Epithelial cell of proximal tubule (primary cell): Measurements from ENCODE around the gene GBE1. TPM values are rescaled to one million over a fixed set of nuclear protein-coding genes. Genes with fewer than 3 reads are reported as not detected.
"Not testable (repeated sequence)": the region's sequence is repeated elsewhere in the genome, so short reads cannot be mapped to it uniquely, and the experiment has no call there.

Source experiments
- DNase-seq: peaks from one replicate; pipeline ENCODE4 v3.0.0-alpha.2; 2011; ENCODE audit warnings: low read depth
- H3K4me3 ChIP-seq: 2 replicates; pipeline ENCODE4 v1.5.1; 2011; ENCODE audit warnings: low read depth, mild to moderate bottlenecking, low read length
- total RNA-seq: library from RNA; depleted of rRNA; stranded (reverse); fragments of >200 nt; gene quantifications from 2 replicates; pipeline ENCODE4 v1.2.3, GENCODE V29; 2015
- TF ChIP-seq, protein P1 (sequence below): conservative IDR thresholded peaks from 2 replicates; pipeline ENCODE4 v1.5.1; 2012; ENCODE audit warnings: low read depth, mild to moderate bottlenecking, low read length

The GBE1 gene
- total RNA-seq, 1 donor from 2014 or later: 41.9 TPM

GRCh38 chr3:81788610-81789009, 27.2 kb upstream of the GBE1 start:
- DNase-seq: no peak
- TF ChIP-seq, protein P1, sequence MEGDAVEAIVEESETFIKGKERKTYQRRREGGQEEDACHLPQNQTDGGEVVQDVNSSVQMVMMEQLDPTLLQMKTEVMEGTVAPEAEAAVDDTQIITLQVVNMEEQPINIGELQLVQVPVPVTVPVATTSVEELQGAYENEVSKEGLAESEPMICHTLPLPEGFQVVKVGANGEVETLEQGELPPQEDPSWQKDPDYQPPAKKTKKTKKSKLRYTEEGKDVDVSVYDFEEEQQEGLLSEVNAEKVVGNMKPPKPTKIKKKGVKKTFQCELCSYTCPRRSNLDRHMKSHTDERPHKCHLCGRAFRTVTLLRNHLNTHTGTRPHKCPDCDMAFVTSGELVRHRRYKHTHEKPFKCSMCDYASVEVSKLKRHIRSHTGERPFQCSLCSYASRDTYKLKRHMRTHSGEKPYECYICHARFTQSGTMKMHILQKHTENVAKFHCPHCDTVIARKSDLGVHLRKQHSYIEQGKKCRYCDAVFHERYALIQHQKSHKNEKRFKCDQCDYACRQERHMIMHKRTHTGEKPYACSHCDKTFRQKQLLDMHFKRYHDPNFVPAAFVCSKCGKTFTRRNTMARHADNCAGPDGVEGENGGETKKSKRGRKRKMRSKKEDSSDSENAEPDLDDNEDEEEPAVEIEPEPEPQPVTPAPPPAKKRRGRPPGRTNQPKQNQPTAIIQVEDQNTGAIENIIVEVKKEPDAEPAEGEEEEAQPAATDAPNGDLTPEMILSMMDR: no peak
- no peak overlapping the region for H3K4me3 ChIP-seq

GRCh38 chr3:81788044-81788443, 26.6 kb upstream of the GBE1 start:
- no peak for DNase-seq
- TF ChIP-seq, protein P1: no peak
- H3K4me3 ChIP-seq: no peak overlapping the region

DNA sequence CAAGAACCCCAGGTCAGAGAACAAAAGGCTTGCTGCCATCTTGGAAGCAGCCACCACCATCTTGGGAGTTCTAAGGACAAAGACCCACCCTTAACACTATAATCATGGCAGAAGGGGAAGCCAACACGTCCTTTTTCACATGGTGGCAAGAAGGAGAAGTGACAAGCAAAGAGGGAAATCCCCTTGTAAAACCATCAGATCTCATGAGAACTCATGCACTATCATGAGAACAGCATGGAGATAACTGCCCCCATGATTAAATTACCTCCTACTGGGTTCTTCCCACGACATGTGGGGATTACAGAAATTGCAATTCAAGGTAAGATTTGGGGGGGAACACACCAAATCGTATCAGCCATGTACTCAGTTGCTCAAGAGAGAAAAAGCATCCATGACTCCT, 21.1 kb upstream of the GBE1 start:
- H3K4me3 ChIP-seq: no peak overlapping the region
- TF ChIP-seq, protein P1: no peak
- DNase-seq: no peak

DNA sequence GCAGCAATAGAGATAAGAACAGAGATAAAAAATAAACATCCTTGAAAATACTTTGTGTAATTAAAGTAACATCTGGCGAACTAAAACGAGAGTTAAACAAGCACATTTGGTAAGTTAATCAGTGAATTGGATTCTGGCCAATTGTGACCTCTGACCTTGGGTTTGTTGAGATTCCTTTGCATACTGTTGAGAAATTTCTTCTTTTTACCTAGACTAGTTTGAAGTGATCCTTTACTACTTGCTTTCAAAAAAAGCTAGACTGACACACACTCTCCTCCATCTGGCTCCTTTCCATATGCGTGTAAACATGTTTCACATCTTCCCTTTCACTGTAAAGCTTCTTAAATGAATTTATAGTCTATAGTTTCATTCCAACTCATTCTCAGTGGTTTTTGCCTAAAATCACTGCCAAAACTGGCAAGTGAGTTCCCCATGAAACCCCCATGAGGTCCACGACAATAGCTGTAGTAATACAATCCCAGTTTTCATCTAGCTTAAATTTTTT, 17.3 kb upstream of the GBE1 start:
- DNase-seq: no peak
- H3K4me3 ChIP-seq: no peak overlapping the region
- TF ChIP-seq, protein P1: no peak

DNA sequence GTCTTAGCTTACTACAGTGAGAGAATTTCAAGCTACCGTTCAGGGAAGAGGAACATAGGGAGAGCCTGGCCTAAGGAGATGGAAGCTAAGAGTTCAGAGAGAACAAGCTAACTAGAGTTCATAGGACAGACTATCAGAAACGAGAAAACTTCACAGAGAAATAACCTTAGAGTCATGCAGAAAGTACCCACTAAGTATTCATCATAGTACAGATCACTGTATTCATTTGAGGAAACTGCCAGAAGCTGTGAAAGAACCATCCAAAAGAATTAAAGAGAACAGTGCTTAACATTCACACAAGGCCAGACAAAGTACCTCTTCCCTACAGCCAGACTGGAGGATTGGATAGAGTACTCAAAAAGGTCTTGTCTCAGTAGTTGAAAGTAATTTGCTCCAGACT, 15.2 kb upstream of the GBE1 start:
- TF ChIP-seq, protein P1: no peak
- no peak for DNase-seq

DNA sequence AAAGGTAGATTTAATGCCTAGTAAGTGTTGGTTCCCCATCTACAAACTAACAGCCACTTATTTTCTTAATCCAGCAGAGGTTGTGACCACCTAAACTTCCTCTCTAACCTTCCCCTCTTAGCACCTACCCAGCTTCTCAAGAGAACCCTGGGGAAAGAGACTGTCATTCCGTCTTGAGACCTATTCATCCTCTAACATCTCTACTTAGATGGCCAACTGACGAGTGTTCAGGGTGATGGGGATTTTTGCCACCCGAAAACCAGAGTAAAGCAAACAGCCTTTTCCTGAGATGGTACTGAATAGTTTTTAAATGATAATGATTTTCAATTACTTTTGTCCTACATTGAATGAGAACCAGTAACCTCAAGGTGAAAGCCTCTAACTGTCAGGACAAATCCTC, 9.3 kb upstream of the GBE1 start:
- TF ChIP-seq, protein P1: no peak
- no peak for DNase-seq
- H3K4me3 ChIP-seq: no peak overlapping the region

More for the DNA sequence above, 15.2 kb upstream of the GBE1 start:
- H3K4me3 ChIP-seq: no peak overlapping the region

GRCh38 chr3:81769299-81769698, 7.9 kb upstream of the GBE1 start:
- H3K4me3 ChIP-seq: no peak overlapping the region
- no peak for DNase-seq
- TF ChIP-seq, protein P1: no peak

DNA sequence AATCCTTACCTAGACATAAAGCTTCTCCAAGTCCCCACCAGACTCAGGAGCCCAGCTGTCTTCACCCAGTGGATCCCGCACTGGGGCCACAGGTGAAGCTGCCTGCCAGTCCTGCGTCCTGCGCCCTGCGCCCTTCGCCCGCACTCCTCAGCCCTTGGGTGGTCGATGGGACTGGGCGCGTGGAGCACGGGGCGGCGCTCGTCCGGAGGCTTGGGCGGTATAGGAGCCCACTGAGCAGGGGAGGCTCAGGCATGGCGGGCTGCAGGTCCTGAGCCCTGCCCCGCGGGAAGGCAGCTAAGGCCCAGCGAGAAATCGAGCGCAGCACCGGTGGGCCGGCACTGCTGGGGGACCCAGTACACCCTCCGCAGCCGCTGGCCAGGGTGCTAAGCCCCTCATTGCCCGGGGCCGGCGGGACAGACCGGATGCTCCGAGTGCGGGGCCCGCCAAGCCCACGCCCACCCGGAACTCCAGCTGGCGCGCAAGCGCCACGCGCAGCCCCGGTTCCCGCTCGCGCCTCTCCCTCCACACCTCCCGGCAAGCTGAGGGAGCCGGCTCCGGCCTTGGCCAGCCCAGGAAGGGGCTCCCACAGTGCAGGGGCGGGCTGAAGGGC, 5.9 kb upstream of the GBE1 start:
- not testable (repeated sequence) for H3K4me3 ChIP-seq, DNase-seq
